Heart left ventricle (tissue), 16 donors: ENCODE data around the gene SLC17A8. TPM values are rescaled to one million over a fixed set of nuclear protein-coding genes. Genes with fewer than 3 reads are reported as not detected.

ENCODE experiments used
- ATAC-seq, 4 donors: fragments of 200-7000 bp; cut with Tn5 transposase; one replicate each; pipeline ENCODE4 v1.9.1; 2020 to 2022; ENCODE audit warnings: moderate library complexity in 4 of 4, mild to moderate bottlenecking in 3 of 4, moderate number of reproducible peaks in 1 of 4
- DNase-seq, 5 donors: peaks; one replicate each; pipeline ENCODE4 v3.0.0-alpha.2; 2020
- H3K27ac ChIP-seq, 12 donors: fragments of 200-600 bp; sonication (generic) in 4 of 12; one replicate each; pipeline versions ENCODE4 v1.5.0 to v1.8.0; 2016 to 2022; ENCODE audit warnings: mild to moderate bottlenecking in 2 of 12
- H3K27me3 ChIP-seq, 9 donors: fragments of 200-600 bp; sonication (generic) in 2 of 9; one replicate each; pipeline versions ENCODE4 v1.5.1 to v1.8.0; 2016 to 2022; ENCODE audit warnings: mild to moderate bottlenecking in 3 of 9
- H3K36me3 ChIP-seq, 9 donors: fragments of 200-600 bp; sonication (generic) in 2 of 9; one replicate each; pipeline versions ENCODE4 v1.5.0 to v1.8.0; 2018 to 2022; ENCODE audit warnings: mild to moderate bottlenecking in 2 of 9
- H3K4me1 ChIP-seq, 12 donors: fragments of 200-600 bp; sonication (generic) in 4 of 12; one replicate each; pipeline versions ENCODE4 v1.5.0 to v1.8.0; 2016 to 2022; ENCODE audit warnings: mild to moderate bottlenecking in 3 of 12
- H3K4me3 ChIP-seq, 12 donors: fragments of 200-600 bp; sonication (generic) in 4 of 12; one replicate each; pipeline versions ENCODE4 v1.5.0 to v1.8.0; 2017 to 2022; ENCODE audit warnings: mild to moderate bottlenecking in 9 of 12, moderate library complexity in 4 of 12
- H3K9me3 ChIP-seq, 12 donors: fragments of 200-600 bp; sonication (generic) in 4 of 12; one replicate each; pipeline versions ENCODE4 v1.5.0 to v1.8.0; 2016 to 2022; ENCODE audit warnings: mild to moderate bottlenecking in 1 of 12
- POLR2A ChIP-seq, 2 donors: fragments of 450-650 bp; IDR thresholded peaks; one replicate each; pipeline ENCODE4 v1.6.1; 2017; ENCODE audit warnings: antibody characterized with exemption in 2 of 2, mild to moderate bottlenecking in 2 of 2, moderate library complexity in 2 of 2
- WGBS, 4 donors: extraction: QIAGEN DNeasy Blood & Tissue Kit in 2 of 4; methylation state at CpG; one replicate each; pipeline versions ENCODE4 v1.1.5 to v1.1.7; 2013 to 2018; 5-methylcytosine and 5-hydroxymethylcytosine counted together
- intact Hi-C, 10 donors: fragments of 100-400 bp; cut with DNase I; formaldehyde crosslinking; loops; one replicate each; pipeline versions ENCODE4 v1.11.1 to v1.14.2; 2022
- polyA plus RNA-seq, 2 donors: library from polyadenylated mRNA; stranded (reverse); fragments of 200-250 nt; gene quantifications; one replicate each; pipeline ENCODE4 v1.2.3, GENCODE V29; 2013
- total RNA-seq, 9 donors: library from RNA; depleted of rRNA in 2 of 9; stranded (reverse); fragments of >200 nt in 2 of 9; fragmentation: NEBNext Ultra II Directional in 3 of 9; extraction: Animal tissue kit (Norgen Biotek cat#: 25700) in 3 of 9; gene quantifications; one replicate each; pipeline versions ENCODE4 v1.1.0 to v1.2.4, GENCODE V29; 2016 to 2023
- TF ChIP-seq, protein P1 (sequence below), 12 donors: fragments of 200-600 bp; sonication (generic) in 4 of 12; IDR thresholded peaks; one replicate each; pipeline versions ENCODE4 v1.5.0 to v1.8.0; 2018 to 2022; ENCODE audit warnings: antibody characterized with exemption in 12 of 12, mild to moderate bottlenecking in 5 of 12
- donor health status: ischemic (EF 13 %, LVEDD 7.1; RV severe dilation, severe dysfunction).
- donor health status: healthy with polysubstance abuse.
- donor health status: DM: no; HTN: yes; CAD: no.
- donor health status: DM: no; HTN: no; CAD: no.
- donor health status: ischemic (EF 25% LVEDD 6.9; RV normal size, moderate dysfunction).
- donor health status: ischemic (EF 25% LVEDD 5.7; RV mildly dilated, moderate dysfunction).
- donor health status: healthy.
- donor health status: DM: yes; HTN: yes; CAD: no.
- donor health status: ischemic (EF 35%, LVEDD 5.7; RV mildly dilated, moderate dysfunction).
- donor health status: nonischemic (EF 11% LVEDD 7.7; RV severe dilation, severe dysfunction).
- donor health status: DM: yes; HTN: yes; CAD: no.
- donor health status: PGD.
- donor health status: ischemic (EF 29% LVEDD 5.4; RV normal size, mild dysfunction).
- donor health status: nonischemic (EF 23%, LVEDD 6.1; RV moderate dilation, normal function).

SLC17A8 gene
- total and polyA plus RNA-seq, 11 donors: 0.15 TPM; not detected in 10

DNA sequence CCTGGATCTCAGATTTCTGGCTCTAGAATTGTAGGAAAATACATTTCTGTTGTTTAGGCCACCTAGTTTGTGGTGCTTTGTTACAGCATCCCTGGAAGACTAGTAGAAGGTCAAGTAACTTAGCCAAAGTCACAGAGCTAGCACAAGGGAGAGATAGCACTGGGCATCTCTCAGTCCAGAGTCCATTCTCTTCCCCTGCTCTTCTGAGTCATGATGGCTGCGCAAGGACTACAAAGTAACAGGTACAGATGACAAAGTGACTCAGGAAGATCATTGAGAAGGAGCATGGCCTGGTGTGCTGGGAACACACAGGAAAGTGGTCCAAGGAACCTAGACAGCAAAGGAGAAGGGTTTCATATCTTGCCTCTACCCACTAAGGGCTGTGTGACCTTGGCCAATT is 19.3 kb downstream of the SLC17A8 start:
- Histone ChIP-seq H3K27me3 (no peaks in the 10 kb centered on the region), H3K4me3 (no peak overlapping the region), H3K27ac (no peak overlapping the region), H3K36me3 (no peaks in the 10 kb centered on the region), H3K4me1 (peaks cover 0 to 8% (median 0%) of the 10 kb centered on the region in 12 donors), H3K9me3 (no peaks in the 10 kb centered on the region)
- DNase-seq (no peak), ATAC-seq (no peak)
- whole genome bisulfite sequencing, 4 donors: 100% methylated on average over 1 of the region's 1 CpG
- no peak for TF ChIP-seq POLR2A (IDR thresholded peaks at IDR 0.05)
- TF ChIP-seq, protein P1, sequence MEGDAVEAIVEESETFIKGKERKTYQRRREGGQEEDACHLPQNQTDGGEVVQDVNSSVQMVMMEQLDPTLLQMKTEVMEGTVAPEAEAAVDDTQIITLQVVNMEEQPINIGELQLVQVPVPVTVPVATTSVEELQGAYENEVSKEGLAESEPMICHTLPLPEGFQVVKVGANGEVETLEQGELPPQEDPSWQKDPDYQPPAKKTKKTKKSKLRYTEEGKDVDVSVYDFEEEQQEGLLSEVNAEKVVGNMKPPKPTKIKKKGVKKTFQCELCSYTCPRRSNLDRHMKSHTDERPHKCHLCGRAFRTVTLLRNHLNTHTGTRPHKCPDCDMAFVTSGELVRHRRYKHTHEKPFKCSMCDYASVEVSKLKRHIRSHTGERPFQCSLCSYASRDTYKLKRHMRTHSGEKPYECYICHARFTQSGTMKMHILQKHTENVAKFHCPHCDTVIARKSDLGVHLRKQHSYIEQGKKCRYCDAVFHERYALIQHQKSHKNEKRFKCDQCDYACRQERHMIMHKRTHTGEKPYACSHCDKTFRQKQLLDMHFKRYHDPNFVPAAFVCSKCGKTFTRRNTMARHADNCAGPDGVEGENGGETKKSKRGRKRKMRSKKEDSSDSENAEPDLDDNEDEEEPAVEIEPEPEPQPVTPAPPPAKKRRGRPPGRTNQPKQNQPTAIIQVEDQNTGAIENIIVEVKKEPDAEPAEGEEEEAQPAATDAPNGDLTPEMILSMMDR (IDR thresholded peaks at IDR 0.05): no peak
- intact Hi-C loops: no loop called here

DNA sequence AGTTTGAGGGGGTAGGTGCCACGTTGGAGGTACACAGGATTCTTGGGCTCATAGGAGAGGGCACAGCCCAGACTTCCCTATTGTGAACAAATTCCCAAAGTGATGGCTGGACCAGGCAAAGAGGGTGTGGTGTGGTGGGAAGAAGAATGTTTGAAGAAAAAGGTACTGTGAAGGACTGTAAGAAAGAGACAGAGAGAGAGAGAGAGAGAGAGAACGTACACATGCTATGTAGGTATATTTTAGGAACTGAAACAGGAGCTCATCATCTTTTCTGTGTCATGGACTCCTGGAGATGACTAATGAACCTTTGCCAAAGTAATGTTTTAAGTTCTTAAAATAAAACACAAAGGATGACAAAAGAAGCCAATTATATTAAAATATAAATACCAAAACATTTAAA is 24.5 kb downstream of the SLC17A8 start:
- WGBS, 4 donors: 63 to 66% (median 65%) methylated on average over 2 of the region's 2 CpGs
- intact Hi-C loops: no loop called here
- ATAC-seq (no peak), DNase-seq (no peak)
- H3K27me3 ChIP-seq: no peaks in the 10 kb centered on the region
- H3K27ac ChIP-seq: no peak overlapping the region
- no peak overlapping the region for H3K4me3 ChIP-seq
- no peaks in the 10 kb centered on the region for H3K4me1 ChIP-seq
- no peaks in the 10 kb centered on the region for H3K9me3 ChIP-seq
- H3K36me3 ChIP-seq: no peaks in the 10 kb centered on the region
- TF ChIP-seq, protein P1 (IDR thresholded peaks at IDR 0.05): no peak
- TF ChIP-seq POLR2A (IDR thresholded peaks at IDR 0.05): no peak

DNA sequence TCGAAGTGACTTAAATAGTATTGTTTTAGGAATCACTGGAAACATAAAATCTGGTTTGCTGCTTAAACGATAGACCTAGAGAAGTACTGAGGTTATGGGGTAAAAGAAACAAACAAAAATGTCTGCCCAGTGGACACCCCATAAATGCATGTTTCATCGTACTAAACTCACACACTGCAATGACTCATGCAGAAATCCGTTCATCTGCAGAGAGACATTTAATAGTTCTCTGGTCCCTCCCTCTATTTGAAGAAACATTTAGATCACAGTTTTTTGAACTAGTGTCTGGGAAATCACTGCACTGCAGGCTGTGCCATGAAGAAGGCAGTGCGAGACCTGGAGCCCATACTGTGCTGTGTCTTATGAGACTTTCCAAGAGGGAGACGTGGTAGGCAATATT is 25.5 kb downstream of the SLC17A8 start:
- ATAC-seq (no peak), DNase-seq (no peak)
- no peak overlapping the region for H3K4me3 ChIP-seq
- no peaks in the 10 kb centered on the region for H3K27me3 ChIP-seq
- no peak for TF ChIP-seq POLR2A (IDR thresholded peaks at IDR 0.05)
- TF ChIP-seq, protein P1 (IDR thresholded peaks at IDR 0.05): no peak
- no peak overlapping the region for H3K27ac ChIP-seq
- H3K9me3 ChIP-seq: no peaks in the 10 kb centered on the region
- 80 to 95% (median 83%) methylated on average over 6 of the region's 6 CpGs for WGBS, 4 donors
- H3K4me1 ChIP-seq: no peaks in the 10 kb centered on the region
- no peaks in the 10 kb centered on the region for H3K36me3 ChIP-seq
- intact Hi-C loops: no loop called here

DNA sequence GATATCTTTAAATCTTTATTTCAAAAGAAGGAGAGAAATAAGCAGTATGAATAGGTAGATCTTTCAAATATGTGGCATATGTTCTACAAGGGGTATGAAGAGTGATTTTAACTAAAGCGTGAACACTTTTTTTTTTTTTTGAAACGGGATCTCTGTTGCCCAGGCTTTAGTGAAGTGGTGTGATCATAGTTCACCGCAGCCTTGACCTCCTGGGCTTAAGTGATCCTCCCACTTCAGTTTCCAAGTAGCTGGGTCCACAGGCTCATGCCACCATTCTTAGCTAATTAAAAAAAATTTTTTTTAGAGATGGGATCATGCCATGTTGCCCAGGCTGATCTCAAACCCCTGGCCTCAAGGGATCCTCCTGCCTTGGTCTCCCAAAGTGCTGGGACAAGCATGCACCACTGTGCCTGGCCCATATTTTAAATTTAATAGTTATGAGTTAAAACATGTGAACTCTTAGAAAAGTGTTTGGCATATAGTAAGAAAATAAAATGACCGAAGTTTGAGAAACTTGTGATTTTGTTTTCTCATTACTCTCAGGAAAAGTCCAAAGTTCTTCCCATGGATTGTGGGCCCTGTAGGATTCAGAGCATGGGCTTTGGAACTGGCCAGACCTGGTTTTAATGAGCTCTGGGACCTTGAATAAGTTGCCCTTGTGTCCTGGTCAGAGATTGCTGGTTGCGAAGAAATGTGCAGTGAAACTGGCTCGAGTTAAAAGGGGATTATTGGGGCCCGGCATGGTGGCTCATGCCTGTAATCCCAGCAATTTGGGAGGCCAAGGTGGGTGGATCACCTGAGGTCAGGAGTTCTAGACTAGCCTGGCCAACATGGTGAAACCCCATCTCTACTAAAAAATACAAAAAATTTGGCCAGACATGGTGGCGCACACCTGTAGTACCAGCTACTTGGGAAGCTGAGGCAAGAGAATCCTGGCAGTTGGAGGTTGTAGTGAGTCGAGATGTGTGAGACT is 27.0 kb downstream of the SLC17A8 start:
- no peaks in the 10 kb centered on the region for H3K36me3 ChIP-seq
- no peaks in the 10 kb centered on the region for H3K27me3 ChIP-seq
- ATAC-seq: no peak
- H3K4me1 ChIP-seq: no peaks in the 10 kb centered on the region
- DNase-seq: no peak
- no peak for TF ChIP-seq POLR2A (IDR thresholded peaks at IDR 0.05)
- TF ChIP-seq, protein P1 (IDR thresholded peaks at IDR 0.05): no peak
- H3K9me3 ChIP-seq: no peaks in the 10 kb centered on the region
- intact Hi-C loops: no loop called here
- WGBS, 4 donors: 84 to 91% (median 90%) methylated on average over 9 of the region's 9 CpGs
- H3K27ac ChIP-seq: no peak overlapping the region
- no peak overlapping the region for H3K4me3 ChIP-seq
